AG10803 (cell line): ENCODE data around the gene FBXL16.
A peak's percentile ranks its signal among the peaks of the same experiment; 100 is the strongest.

ENCODE experiments used
- DNase-seq: peaks from one replicate; pipeline ENCODE4 v3.0.0; 2010; ENCODE audit warnings: low read depth
- H3K4me3 ChIP-seq: 2 replicates; pipeline ENCODE4 v1.5.1; 2011; ENCODE audit warnings: mild to moderate bottlenecking, low read length, control low read depth
- TF ChIP-seq, protein P1 (sequence below): conservative IDR thresholded peaks from 2 replicates; pipeline ENCODE4 v1.5.1; 2011; ENCODE audit warnings: mild to moderate bottlenecking, low read length, control low read depth, inconsistent platforms

Gene FBXL16

DNA sequence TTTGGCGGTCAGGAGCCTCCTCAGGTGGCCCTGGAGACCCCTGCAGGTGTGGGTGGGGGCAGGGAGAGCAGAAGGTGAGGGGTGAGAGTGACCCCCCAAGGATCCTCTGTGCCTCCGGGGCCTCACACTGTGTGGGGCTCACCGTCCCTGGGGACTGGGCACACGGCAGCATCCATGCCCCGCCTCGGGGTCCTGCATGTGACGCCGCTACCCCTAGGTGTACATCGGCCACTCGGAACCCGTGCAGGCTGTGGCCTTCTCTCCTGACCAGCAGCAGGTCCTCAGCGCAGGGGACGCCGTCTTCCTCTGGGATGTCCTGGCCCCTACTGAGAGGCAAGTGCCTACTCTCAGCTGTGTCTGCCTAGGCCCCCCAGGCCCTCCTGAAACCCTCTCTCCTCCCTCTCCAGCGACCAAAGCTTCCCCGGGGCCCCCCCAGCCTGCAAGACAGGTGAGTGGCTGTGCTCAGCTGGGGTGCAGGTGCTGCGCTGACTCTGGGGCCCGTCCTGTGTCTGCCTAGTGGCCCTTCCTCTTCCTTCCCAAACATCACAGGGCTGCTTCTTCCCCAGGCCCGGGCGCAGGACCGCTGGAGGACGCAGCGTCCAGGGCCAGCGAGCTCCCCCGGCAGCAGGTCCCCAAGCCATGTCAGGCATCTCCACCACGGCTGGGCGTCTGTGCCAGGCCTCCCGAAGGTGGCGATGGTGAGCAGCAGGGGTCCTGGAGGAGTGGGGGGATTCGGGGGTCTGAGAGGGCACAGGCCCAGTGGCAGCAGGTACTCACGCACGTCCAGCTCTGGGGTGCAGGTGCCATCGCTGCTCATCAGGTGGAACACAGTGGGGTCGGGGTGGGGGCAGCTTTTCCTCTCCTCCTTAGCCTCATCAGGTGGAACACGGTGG lies 46.7 kb downstream of the FBXL16 start:
- no peak for DNase-seq
- TF ChIP-seq, protein P1, sequence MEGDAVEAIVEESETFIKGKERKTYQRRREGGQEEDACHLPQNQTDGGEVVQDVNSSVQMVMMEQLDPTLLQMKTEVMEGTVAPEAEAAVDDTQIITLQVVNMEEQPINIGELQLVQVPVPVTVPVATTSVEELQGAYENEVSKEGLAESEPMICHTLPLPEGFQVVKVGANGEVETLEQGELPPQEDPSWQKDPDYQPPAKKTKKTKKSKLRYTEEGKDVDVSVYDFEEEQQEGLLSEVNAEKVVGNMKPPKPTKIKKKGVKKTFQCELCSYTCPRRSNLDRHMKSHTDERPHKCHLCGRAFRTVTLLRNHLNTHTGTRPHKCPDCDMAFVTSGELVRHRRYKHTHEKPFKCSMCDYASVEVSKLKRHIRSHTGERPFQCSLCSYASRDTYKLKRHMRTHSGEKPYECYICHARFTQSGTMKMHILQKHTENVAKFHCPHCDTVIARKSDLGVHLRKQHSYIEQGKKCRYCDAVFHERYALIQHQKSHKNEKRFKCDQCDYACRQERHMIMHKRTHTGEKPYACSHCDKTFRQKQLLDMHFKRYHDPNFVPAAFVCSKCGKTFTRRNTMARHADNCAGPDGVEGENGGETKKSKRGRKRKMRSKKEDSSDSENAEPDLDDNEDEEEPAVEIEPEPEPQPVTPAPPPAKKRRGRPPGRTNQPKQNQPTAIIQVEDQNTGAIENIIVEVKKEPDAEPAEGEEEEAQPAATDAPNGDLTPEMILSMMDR: no peak

DNA sequence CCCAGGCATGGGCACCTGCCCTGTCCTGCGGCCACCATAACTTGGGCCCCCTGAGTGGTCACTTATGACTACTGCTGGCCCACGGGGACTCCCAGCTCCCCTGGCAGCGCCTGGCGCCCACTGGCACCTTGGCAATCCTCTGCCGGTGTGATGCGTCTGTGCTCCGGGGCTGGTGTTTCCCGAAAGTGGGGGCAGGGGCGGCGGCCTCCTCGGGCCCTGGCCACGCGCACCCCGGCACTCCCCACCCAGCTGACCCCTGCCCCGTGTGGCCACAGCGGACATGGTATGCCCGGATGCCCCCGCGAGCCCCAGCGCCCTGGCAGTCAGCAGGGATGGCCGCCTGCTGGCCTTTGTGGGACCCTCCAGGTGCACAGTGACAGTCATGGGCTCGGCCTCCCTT lies 48.1 kb downstream of the FBXL16 start:
- no peak overlapping the region for H3K4me3 ChIP-seq
- DNase-seq: no peak
- TF ChIP-seq, protein P1: no peak

More for the DNA sequence above, 46.7 kb downstream of the FBXL16 start:
- no peak overlapping the region for H3K4me3 ChIP-seq

DNA sequence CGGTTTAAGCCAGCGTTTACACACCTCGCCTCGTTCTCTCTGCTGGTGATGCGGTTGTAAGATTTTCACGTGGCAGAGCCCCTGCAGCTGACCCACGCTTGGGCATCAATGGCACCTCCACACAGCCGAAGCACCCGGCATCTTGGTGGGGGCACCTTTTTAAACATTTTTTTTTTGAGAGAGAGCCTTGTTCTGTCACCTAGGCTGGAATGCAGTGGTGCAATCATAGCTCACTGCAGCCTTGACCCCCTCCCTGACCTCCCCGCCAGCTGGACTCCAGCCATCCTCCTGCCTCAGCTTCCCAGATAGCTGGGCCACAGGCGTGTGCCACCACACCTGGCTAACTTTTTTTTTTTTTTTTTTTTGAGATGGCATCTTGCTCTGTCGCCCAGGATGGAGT lies 51.6 kb downstream of the FBXL16 start:
- TF ChIP-seq, protein P1: no peak
- DNase-seq: no peak

DNA sequence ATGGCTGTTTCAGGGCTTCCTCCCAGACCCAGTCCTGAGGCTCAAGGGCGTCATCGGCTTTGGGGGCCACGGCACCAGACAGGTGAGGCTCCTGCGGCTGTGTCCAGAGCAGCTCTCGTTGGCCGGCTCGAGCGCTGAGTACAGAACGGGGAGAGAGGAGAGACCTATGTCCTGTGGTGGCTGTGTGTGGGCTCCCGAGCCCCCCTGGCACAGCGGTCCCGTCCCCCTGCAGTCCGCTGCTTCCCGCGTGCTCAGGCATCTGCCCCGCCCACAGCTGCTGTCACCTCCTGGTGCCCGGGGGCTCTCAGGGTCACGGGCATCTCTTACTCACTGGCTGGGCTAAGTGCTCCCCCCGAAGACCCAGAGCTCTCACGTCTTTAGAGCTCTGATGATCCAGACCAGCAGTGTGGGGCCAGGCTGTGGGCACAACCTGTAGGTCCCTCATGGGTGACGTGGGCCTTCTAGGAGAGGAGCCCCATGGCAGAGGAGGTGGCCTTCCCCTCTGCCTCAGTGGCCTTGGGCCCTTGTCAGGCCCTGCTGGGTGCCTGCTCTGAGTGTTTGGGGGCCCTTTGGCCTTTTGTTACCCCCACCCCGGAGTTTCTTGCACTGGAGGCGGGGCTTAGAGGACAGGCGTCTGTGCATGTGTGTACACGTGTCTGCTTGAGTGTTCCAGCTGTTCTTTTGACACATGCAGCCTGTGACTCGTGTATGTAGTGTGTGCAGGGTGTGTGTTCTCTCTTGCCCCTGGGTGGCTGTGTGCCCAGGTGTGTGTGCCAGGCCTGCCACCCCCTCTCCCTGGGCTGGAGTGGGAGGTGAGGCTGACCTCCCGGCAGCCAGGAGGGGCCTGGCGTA lies 52.9 kb downstream of the FBXL16 start:
- TF ChIP-seq, protein P1: no peak
- no peak for DNase-seq
- H3K4me3 ChIP-seq: no peak overlapping the region

More for the DNA sequence above, 51.6 kb downstream of the FBXL16 start:
- H3K4me3 ChIP-seq: no peak overlapping the region

DNA sequence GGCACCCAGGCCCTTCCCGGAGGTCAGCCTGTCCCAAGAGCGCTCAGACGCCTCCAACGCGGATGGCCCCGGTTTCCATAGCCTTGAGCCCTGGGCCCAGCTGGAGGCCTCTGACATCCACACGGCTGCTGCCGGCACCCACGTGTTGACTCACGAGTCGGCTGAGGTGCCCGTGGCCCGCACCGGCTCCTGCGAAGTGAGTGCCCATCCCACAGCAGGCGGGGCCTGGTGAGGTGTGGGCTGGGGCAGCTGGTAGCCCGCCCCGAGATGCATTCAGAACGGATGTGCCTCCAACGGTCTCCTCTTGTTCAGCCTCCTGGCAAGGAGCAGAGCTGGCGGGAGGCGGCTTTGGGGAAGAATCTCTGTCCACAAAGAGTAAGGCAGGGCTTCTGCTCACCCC lies 53.8 kb downstream of the FBXL16 start:
- TF ChIP-seq, protein P1: no peak
- no peak for DNase-seq
- no peak overlapping the region for H3K4me3 ChIP-seq

DNA sequence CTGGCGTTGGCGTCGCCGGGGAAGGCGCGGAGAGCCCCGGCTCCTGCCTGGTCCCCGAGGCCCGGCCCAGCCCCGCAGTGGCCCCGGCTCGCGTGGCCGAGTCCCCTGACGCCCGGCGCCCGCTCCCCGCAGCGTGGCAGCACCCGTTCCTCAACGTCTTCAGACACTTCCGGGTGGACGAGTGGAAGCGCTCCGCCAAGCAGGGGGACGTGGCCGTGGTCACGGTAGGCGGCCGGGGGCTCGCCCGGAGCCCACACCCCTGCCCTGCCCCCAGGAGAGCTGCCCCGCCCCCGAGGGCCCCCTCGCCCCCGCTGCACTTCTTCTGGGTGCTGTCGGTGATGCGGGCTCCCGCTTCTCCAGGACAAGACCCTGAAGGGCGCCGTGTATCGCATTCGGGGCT lies 56.0 kb downstream of the FBXL16 start:
- H3K4me3 ChIP-seq: peak overlapping the region; percentile 77
- DNase-seq: no peak
- TF ChIP-seq, protein P1: no peak
